HepG2 (cell line): ENCODE measurements around the gene TMEM209. TPM values are rescaled to one million over a fixed set of nuclear protein-coding genes. Genes with fewer than 3 reads are reported as not detected.

Experiments
- DR1 ChIP-seq: sonication (generic); formaldehyde crosslinking; IDR thresholded peaks from 2 replicates; pipeline ENCODE4 v1.8.0; 2021; ENCODE audit warnings: mild to moderate bottlenecking, missing genetic modification reagents, inconsistent platforms
- HINFP ChIP-seq: sonication (generic); formaldehyde crosslinking; IDR thresholded peaks from 2 replicates; pipeline ENCODE4 v1.4.0; 2020; ENCODE audit warnings: low read depth, mild to moderate bottlenecking, missing genetic modification reagents
- HNRNPUL1 ChIP-seq: fragments of 200-400 bp; formaldehyde crosslinking; IDR thresholded peaks from 2 replicates; pipeline ENCODE4 v1.6.1; 2017; ENCODE audit warnings: low read depth, mild to moderate bottlenecking, low read length, moderate library complexity
- NCOA1 ChIP-seq: sonication (generic); formaldehyde crosslinking; IDR thresholded peaks from 2 replicates; pipeline ENCODE4 v1.9.0; 2021; ENCODE audit warnings: missing genetic modification reagents
- NCOA5 ChIP-seq: sonication (generic); formaldehyde crosslinking; IDR thresholded peaks from 2 replicates; pipeline ENCODE4 v1.4.0; 2020; ENCODE audit warnings: missing genetic modification reagents
- NFIC ChIP-seq: IDR thresholded peaks from 2 replicates; pipeline ENCODE4 v1.6.1; 2012; ENCODE audit warnings: mild to moderate bottlenecking, low read length, inconsistent platforms
- NR2F6 ChIP-seq, 2 experiments: IDR thresholded peaks; 2 replicates each; pipeline ENCODE4 v1.6.1; 2016; ENCODE audit warnings: antibody characterized with exemption in 1 of 2, mild to moderate bottlenecking in 1 of 2
- PAWR ChIP-seq: sonication (generic); formaldehyde crosslinking; IDR thresholded peaks from 2 replicates; pipeline ENCODE4 v1.4.0; 2020; ENCODE audit warnings: missing genetic modification reagents, mild to moderate bottlenecking, borderline replicate concordance
- PAXIP1 ChIP-seq: sonication (generic); formaldehyde crosslinking; conservative IDR thresholded peaks from 2 replicates; pipeline ENCODE4 v1.4.0; 2020; ENCODE audit warnings: mild to moderate bottlenecking, missing genetic modification reagents, moderate library complexity
- ZBTB38 ChIP-seq: sonication (generic); formaldehyde crosslinking; IDR thresholded peaks from 2 replicates; pipeline ENCODE4 v1.5.1; 2020; ENCODE audit warnings: mild to moderate bottlenecking, missing genetic modification reagents
- ZBTB7B ChIP-seq: sonication (generic); formaldehyde crosslinking; IDR thresholded peaks from 2 replicates; pipeline ENCODE4 v1.4.0; 2020; ENCODE audit warnings: missing genetic modification reagents
- ZNF3 ChIP-seq: IDR thresholded peaks from 2 replicates; pipeline ENCODE4 v1.7.0; 2017; ENCODE audit warnings: inconsistent platforms
- ZNF337 ChIP-seq: sonication (generic); formaldehyde crosslinking; IDR thresholded peaks from 2 replicates; pipeline ENCODE4 v1.5.1; 2020; ENCODE audit warnings: missing genetic modification reagents, low read depth, mild to moderate bottlenecking, borderline replicate concordance
- ZNF589 ChIP-seq: sonication (generic); formaldehyde crosslinking; conservative IDR thresholded peaks from 2 replicates; pipeline ENCODE4 v1.8.0; 2022; ENCODE audit warnings: mild to moderate bottlenecking, moderate library complexity, missing genetic modification reagents
- ZNF607 ChIP-seq: sonication (generic); formaldehyde crosslinking; IDR thresholded peaks from 2 replicates; pipeline ENCODE4 v1.5.1; 2020; ENCODE audit warnings: missing genetic modification reagents, mild to moderate bottlenecking, borderline replicate concordance
- ZNF724P ChIP-seq: sonication (generic); formaldehyde crosslinking; IDR thresholded peaks from 2 replicates; pipeline ENCODE4 v1.8.0; 2022; ENCODE audit warnings: missing genetic modification reagents, borderline replicate concordance
- ZNF781 ChIP-seq: sonication (generic); formaldehyde crosslinking; IDR thresholded peaks from 2 replicates; pipeline ENCODE4 v1.5.1; 2020; ENCODE audit warnings: borderline replicate concordance, mild to moderate bottlenecking, missing genetic modification reagents; ENCODE audit errors: not compliant biosample characterization
- polyA plus RNA-seq, 8 experiments: library from polyadenylated mRNA; depleted of rRNA in 3 of 8; stranded (reverse) in 7 of 8; unstranded in 1 of 8; fragments of >200 nt; fragmentation: Illumina TruSeq in 4 of 8; extraction: Trizol in 4 of 8; gene quantifications; 2 replicates each; pipeline versions ENCODE4 v1.2.1 to v1.2.3, GENCODE V29; 2011 to 2016; ENCODE audit warnings: low read depth in 4 of 8, missing spikeins in 1 of 8, mixed read lengths in 1 of 8; ENCODE audit not compliant: insufficient read depth in 1 of 8
- total RNA-seq, 5 experiments: library from RNA; depleted of rRNA; stranded (reverse); fragments of >200 nt; fragmentation: Illumina TruSeq; extraction: Trizol; gene quantifications; 2 replicates each; pipeline ENCODE4 v1.2.3, GENCODE V29; 2016; ENCODE audit warnings: low read depth in 1 of 5
- TF ChIP-seq, protein P1 (sequence below): sonication (generic); formaldehyde crosslinking; IDR thresholded peaks from 2 replicates; pipeline ENCODE4 v1.4.0; 2020; ENCODE audit warnings: missing genetic modification reagents

Gene TMEM209
- total and polyA plus RNA-seq, 2 of the 13 experiments (the other 11 are each of a cell fraction or from before 2014, with no cell fraction given): 14.5 to 15.6 TPM

- TF ChIP-seq PAXIP1 (CRISPR knock-in tag) (peak; percentile 53; the same call in 1 of the 2 replicates), DR1 (CRISPR knock-in tag) (peak; percentile 67), ZNF589 (peak; percentile 56; the same call in 1 of the 2 replicates), ZBTB7B (CRISPR knock-in tag) (no peak), PAWR (CRISPR knock-in tag) (no peak), ZNF724P (no peak), ZBTB38 (no peak; the same call in 1 of the 2 replicates), HNRNPUL1 (no peak), HINFP (CRISPR knock-in tag) (no peak), NCOA5 (CRISPR knock-in tag) (no peak), ZNF3 (CRISPR knock-in tag) (no peak), ZNF337 (CRISPR knock-in tag) (peak; percentile 72; the same call in 1 of the 2 replicates), NR2F6 (IDR thresholded peaks at IDR 0.05) (no peak), NR2F6 (CRISPR knock-in tag; IDR thresholded peaks at IDR 0.05) (no peak), ZNF781 (peak; percentile 17), NCOA1 (CRISPR knock-in tag) (no peak), NFIC (0 out of 2 replicates have a peak, but pooled peaks have one; percentile 27), ZNF607 (CRISPR knock-in tag) (peak; percentile 63; the same call in 1 of the 2 replicates)
- TF ChIP-seq, protein P1, sequence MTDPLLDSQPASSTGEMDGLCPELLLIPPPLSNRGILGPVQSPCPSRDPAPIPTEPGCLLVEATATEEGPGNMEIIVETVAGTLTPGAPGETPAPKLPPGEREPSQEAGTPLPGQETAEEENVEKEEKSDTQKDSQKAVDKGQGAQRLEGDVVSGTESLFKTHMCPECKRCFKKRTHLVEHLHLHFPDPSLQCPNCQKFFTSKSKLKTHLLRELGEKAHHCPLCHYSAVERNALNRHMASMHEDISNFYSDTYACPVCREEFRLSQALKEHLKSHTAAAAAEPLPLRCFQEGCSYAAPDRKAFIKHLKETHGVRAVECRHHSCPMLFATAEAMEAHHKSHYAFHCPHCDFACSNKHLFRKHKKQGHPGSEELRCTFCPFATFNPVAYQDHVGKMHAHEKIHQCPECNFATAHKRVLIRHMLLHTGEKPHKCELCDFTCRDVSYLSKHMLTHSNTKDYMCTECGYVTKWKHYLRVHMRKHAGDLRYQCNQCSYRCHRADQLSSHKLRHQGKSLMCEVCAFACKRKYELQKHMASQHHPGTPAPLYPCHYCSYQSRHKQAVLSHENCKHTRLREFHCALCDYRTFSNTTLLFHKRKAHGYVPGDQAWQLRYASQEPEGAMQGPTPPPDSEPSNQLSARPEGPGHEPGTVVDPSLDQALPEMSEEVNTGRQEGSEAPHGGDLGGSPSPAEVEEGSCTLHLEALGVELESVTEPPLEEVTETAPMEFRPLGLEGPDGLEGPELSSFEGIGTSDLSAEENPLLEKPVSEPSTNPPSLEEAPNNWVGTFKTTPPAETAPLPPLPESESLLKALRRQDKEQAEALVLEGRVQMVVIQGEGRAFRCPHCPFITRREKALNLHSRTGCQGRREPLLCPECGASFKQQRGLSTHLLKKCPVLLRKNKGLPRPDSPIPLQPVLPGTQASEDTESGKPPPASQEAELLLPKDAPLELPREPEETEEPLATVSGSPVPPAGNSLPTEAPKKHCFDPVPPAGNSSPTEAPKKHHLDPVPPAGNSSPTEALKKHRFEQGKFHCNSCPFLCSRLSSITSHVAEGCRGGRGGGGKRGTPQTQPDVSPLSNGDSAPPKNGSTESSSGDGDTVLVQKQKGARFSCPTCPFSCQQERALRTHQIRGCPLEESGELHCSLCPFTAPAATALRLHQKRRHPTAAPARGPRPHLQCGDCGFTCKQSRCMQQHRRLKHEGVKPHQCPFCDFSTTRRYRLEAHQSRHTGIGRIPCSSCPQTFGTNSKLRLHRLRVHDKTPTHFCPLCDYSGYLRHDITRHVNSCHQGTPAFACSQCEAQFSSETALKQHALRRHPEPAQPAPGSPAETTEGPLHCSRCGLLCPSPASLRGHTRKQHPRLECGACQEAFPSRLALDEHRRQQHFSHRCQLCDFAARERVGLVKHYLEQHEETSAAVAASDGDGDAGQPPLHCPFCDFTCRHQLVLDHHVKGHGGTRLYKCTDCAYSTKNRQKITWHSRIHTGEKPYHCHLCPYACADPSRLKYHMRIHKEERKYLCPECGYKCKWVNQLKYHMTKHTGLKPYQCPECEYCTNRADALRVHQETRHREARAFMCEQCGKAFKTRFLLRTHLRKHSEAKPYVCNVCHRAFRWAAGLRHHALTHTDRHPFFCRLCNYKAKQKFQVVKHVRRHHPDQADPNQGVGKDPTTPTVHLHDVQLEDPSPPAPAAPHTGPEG (CRISPR knock-in tag): no peak
These were observed at the start of gene TMEM209 (continued) for GRCh38 chr7:130205084-130205947.
